Activated T-cell treated with anti-CD3 and anti-CD28 coated beads for 24 hours (primary cell): ENCODE results near the gene ASAP2.

Experiments used
- DNase-seq: peaks from one replicate; pipeline ENCODE4 v3.0.0-alpha.2; 2020; ENCODE audit warnings: low read depth

Gene ASAP2

DNA sequence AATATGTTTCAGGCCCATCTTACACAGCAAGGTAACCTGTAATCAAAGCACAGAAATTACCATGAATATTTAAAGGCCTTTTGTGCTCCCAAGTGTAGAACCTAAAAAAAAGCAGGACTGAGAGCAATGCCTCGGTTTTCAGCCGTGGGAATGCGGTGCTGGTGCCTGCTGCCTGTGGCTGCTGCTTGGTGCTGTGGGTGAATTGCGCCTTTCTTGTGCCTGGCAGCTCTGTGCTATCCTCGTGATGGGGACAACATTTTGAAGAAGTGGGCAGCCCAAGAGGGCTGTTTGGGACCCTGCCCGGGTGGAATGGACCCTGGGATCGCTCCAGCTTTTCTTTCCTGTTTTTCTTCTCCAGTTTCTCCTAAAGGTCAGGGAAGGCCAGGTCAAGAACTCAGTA, 91.2 kb downstream of the ASAP2 start:
- no peak for DNase-seq

DNA sequence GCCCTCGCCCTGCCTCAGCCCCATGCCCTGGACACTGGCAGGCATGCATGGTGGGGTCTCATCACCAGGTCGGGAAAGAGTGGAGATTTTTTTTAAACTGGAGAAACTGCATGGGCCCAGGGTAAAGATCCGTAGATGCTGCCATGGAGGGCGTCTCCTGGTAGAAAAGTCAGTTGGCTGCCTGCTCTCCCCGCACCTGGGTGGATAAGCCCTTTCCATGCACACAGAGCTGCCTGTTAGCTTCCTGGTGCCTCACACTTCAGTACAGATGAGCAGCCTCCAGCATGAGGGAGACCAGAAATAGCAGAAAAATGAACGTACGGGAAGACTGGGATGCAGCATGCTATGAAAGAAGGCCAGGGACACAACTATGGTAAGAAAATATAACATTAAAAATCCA, 92.0 kb downstream of the ASAP2 start:
- DNase-seq: no peak

DNA sequence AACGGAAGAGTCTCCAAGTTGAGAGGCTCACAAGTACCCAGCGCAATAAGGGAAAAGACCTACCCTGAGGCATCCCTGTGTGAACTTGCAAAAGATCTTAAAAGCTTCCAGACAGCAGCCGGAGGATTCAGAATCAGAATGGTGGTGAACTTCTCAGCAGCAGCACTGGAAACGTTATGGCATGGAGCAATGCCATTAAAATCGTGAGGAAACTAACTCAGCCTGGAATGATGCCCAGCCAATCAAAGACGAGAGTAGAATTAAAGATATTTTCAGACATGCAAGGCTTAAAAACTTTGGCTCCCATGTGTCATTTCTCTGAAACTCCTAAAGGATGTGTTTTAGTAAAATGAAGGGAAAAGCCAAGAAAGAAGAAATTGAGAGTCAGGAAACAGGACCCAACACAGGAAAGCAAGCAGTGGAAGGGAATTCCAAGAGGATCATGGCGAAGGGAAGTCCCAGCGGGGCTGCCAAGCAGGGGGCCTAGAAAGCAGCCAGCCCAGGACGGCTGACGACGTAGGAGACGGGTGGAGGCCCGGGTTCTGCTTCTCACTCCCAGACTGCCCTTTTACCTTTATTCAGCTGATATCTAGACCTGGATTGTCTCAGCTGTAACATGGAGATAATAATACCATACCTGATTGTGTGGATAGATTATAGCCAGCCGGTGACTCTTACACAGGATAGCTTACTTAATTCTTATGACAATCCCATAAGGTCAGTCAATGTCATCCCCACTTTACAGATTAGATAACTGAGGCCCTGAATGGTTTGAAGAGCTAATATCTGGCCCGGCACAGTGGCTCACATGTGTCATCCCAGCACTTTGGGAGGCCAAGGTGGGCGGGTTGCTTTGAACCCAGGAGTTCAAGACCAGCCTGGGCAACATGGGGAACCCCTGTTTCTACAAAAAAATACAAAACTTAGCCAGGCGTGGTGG, 92.8 kb downstream of the ASAP2 start:
- DNase-seq: no peak

DNA sequence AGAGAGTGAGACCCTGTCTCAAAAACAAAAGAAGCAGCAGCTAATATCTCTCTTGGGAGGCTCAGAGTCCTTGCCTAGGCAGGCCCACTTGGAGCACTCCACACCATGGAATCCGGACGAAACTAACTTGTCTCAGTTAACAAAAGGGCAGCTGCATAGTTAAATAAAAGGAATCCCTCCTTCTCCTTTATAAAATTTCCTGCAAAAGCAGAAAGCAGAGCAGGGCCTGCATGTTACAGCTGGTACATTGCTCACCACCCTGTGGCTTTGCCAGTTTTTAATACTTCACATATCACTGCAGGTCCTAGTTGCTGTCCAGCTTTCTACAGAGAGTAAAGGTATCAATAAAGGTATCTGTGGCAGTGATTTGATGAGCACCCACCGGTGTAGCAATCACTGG, 93.6 kb downstream of the ASAP2 start:
- no peak for DNase-seq

DNA sequence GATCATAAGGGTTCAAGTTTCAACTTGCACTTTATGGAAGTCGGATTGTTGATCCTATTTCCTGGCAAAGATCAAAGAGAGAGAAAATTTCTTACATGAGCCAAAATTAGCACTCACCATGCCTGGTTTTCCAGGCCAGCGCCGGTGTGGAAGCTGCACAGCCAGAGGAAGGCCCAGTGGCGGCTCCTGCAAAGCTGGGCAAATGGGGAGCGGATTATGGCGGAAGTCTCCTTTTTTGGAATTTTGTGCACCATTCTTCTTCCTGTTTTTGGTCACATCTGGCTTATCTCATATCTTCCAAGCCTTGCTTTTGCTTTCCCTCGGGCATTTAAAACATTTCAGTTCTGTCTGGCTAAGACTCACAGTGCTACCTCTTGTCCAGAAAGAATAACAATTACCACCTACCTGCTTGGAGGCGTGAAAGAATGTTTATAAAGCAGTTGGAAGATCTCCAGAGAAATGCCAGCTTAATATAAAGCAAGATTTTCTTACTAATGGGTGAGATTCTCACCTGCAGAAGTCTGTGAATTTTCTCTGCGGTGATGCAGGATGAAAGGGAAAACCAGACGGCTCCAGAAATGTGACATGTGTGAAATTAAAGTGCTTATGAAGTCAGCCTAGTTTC, 94.3 kb downstream of the ASAP2 start:
- no peak for DNase-seq

DNA sequence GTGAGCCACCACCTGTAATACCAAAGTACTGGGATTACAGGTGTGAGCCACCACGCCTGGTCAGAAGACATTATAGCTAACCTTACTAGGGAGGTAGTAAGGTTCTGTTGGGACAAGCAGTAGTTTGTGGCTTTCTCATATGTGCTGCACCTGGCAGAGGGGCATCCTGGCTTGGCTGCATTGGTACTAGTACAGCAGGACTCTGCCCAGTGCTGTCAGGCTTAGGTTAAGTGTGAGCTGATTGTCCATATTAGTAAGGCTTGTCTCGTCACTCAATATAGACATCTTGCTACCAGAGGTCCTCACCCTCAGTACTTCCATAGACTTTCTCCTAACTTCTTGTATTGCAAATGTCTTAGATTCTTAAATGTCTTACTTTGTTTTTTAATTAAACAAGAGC, 96.1 kb downstream of the ASAP2 start:
- DNase-seq: no peak

DNA sequence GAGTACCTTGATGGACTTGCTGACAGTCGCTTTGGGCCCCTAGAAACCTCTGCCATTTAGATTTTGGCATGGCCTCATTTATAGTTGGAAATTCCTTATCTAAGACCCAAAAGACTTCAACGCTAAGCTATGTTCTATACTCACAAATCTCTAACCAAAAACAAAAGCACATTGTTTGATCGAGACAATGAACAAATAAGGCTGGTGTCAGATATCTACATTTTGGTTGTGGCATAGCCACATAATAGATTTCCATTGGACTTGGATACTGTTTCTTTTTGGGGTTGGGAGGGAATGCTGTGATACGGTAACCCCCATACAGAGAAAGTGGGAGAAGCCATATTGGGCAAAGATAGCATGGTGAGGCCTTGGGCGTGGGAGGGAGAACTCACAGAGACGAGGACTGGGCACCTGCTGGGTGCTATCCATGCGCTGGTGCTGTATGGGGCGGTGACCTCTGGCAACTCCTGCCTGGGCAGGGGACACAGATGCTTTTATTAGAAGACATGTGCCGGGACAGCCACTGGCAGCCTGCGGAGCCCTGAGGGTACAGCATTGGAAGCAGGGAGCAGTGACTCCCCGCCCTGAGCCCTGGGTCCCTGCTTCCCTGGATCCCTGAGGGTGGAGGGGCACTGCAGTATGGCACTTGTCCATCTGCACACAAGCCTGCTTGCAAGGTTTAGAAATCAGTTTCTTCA, 97.1 kb downstream of the ASAP2 start:
- DNase-seq: no peak

DNA sequence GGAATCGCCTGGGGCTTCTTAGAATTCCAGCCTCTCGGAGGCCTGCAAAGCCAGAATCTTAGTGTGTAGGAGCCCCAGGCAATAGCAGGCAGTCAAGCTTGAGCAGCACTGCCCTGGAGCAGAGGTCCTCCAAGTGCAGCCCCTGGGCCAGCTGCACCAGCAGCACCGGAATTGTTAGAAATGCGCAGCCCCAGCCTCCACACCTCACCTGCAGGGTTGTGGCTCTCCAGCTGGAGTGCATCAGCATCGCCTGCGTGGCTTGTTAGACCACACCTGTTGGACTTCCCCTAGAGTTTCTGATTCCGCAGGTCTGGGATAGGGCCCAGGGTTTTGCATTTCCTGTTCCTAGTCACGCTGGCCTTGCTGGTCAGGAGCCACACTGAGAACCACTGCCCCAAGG, 100.3 kb downstream of the ASAP2 start:
- no peak for DNase-seq

DNA sequence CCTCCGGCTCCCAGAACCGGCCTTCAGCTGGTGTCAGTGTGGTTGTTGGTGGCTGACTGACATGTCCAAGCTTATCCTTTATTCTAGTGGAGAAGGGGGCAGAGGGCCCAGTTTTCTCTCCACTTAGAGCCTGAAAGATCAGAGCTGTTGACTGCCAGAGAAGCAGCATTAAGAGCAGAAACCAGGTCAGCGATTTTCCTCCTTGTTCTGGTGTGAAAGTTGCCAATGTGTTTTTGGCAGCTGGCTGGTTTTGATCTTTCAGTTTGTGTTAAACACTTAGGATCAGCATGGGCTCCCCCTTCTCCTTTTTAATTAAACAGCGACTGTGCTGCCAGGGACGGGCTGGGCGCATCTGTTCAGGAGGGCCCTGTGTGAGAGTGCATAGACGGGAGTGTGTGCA, 100.9 kb downstream of the ASAP2 start:
- no peak for DNase-seq

DNA sequence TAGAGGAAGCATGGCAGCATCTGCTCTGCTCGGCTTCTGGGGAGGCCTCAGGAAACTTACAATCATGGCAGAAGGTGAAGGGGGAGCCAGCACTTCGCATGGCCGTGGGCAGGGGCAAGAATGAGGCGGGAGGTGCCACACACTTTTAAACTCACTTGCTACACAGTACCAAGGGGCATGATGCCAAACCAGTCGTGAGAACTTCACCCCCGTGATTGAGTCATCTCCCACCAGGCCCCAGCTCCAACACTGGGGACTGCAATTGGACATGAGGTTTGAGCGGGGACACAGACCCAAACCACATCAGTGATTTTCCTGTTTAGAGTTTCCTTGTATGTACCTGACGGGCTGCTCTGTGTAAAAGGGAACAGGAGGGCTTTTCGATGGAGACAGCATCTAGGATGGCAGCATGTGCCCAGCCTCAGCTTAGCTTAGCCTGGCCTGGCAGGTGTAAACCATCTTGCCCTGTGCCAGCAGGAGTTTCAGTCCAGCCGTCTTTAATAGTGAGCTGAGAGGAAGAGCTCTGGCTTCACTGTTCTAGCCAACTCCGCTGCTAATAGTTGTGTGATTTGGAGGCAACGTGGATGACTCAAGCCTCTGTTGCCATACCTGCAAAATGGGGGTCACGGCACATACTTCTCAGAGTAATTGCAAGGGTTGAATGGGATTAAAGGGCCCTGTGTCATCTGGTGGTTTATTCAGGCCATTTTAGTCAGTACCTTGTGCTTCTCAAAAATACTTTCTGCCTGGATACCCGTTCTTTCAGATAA, 101.8 kb downstream of the ASAP2 start:
- no peak for DNase-seq

DNA sequence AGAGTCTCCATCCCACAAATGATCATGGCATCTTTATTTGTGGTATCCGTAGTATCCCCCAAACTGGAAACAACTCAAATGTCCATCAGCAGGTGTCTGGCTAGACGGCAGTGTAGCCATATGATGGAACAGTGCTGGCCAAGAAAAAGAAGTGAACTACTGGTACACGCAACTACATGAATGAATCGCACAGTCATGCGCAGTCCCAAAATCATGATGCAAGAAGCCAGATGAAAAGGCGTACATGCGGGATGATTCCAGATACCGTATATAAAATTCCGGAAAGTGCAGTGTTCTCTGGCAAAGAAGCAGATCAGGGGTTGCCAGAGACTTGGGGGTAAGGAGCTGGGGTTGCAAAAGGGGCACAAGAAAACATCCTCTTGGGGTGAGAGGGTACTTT, 102.5 kb downstream of the ASAP2 start:
- no peak for DNase-seq

DNA sequence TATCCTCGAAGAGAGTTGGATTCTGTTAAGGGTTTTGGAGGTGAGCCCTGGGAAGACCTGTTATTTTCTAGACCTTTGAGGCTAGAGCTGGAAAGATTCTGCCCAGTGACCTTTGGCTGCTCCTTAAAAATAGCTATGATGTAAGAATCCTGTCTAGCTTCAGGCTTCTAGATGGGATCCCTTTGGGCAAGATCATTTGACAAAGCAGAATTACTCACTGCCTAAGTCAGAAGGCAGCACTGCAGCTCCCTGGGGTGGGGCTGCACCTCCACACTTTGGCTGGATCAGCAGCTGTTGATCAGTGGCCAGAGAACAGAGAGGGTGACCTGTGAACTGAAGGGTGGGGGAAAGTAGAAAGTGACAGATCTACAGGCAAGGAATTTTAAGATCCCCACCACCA, 103.8 kb downstream of the ASAP2 start:
- DNase-seq: no peak

DNA sequence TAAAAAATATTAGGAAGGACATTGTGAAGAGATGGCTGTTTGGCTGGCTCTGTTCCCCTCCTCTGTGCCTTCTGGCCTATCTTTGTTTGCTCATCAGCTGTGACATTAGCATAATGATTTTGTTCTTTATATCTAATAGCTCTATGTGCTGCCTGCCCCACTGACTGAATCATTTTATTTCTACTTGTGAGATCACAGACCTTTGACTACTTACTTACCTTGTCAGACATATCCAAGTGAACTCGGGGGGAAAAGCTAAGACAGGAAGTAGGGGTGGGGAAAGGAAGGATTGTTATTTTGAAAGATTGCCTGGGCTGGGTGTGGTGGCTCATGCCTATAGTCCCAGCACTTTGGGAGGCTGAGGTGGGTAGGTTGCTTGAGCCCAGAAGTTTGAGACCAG, 104.2 kb downstream of the ASAP2 start:
- DNase-seq: no peak

DNA sequence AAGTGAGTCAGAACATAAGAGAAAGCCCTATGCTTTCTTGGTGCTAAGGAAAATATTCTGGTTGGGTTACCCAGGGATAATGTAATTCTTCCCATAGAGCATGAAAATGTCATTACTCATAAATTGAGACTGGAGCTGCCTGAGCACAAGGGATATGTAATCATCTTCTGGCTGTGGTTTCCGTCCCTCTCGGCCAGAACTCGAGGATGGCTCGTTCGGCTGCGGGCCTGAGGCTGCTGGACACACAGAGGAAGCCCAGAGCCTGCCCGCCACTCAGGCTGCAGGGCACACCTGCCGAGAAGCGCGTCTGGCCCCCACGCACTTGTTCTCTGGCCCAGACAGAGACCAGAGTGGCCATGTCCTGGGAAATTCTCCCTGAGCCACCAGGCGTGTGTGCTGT, 104.9 kb downstream of the ASAP2 start:
- DNase-seq: no peak

DNA sequence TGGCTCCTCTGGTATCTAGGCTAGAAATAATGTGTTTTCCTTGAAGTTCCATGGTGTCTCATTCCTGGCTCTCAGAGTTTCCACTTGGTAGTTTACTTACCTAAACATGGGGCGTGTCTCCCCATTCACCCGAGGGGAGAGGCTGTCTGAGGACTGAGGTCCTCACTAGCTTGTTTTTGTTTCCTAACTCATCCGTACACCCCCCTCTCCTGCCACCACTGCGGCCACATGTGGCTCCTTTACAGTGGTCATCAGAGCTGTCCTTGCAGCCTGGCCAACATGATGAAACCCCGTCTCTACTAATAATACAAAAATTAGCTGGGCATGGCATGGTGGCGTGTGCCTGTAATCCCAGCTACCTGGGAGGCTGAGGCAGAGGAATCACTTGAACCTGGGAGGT, 106.0 kb downstream of the ASAP2 start:
- DNase-seq: no peak

DNA sequence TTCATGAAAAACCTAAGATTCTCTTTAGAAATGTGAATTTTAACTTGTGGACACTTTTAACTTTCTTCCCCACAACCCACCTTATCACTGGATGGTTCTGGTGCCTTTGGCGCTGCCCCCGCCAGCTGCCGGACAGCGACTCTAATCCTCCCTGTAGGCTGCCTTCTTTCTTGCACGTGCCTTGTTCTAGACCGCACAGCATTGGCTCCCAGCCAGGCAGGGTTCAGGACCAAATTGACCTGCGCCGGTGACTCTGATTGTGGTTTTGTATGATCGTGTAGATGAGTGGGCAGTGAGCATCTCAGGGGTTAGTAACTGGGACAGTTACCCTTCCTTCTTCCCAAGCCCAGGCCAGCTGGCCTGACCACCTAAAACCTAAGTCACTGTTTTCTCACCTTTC, 106.8 kb downstream of the ASAP2 start:
- DNase-seq: no peak

DNA sequence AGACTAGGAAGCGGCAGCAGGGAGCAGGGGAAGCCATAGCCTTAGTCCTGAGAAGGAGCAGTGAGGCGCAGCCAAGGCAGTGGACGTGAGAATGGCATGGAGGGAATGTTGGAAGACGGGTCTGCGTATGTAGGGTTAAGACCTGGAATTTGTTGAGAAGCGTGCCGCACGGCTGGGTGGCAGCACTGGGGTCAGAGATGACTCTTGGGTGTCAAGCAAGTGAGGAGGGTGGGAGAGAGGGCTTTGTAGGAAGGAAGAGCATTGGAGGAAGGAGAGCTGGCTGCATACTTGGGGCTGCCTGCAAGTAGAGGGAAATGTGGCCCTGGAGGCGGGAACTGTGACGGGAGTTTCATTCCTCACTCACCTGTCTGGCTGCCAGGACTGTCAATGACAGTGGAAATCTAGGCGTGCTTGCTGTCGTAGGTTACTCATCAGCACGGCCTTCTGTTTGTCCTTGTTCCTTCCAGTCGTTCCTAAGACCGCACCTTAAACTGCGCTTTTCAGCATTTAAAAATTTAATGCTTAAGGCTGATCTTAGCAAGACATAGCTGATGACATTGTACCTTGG, 108.8 kb downstream of the ASAP2 start:
- DNase-seq: no peak

DNA sequence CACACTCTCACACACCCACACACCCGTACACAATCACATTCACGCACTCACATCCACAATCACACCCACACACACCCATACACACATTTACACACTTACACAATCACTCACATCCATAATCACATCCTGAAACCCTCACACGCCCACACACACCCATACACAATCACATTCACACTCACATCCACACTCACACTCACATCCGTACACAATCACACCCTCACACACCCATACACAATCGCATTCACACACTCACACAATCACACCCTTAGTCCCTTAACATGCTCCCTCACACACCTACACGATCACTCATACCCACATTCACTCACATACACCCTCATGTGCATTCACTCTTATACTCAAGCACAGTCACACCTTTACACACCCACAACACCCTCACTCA, 110.9 kb downstream of the ASAP2 start:
- DNase-seq: no peak

DNA sequence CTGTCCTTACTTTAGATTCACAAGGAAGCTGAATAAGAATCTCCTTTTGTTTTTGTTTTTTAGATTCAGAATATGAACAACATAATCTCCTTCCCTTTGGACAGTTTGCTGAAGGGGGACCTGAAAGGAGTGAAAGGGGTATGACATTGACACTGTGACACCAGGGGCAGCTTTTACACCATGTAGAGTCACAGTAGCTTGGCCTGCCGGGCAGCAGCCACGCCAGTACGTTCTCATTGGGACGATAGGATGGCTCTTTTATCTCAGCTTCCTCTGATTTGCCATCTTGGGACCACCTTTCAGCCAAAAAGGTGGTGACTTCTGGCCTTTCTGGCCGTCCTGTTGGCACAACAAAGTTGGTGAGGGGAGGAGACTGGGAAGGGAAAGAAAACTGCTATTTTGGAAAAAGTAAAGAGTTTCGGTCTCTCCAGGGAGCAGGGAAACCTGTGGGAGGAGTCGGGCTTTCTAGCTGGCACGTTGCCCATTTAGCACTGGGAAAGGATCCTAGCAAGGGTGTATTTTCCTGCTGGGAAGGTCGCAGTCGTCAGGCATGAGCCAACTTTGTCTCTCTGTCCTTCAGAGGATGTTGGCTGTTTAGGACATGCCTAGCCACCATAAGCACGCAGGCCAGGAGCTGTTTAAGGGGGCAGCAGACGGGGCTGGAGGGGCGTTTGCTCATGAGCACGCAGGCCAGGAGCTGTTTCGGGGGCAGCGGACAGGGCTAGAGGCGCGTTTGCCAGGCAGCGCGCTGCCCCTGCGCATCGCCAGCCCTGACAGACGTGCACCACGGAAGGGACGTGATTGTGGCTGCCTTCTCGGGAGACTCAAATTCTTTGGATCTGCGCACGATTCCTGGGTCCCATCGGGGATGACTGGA, 112.1 kb downstream of the ASAP2 start:
- no peak for DNase-seq

DNA sequence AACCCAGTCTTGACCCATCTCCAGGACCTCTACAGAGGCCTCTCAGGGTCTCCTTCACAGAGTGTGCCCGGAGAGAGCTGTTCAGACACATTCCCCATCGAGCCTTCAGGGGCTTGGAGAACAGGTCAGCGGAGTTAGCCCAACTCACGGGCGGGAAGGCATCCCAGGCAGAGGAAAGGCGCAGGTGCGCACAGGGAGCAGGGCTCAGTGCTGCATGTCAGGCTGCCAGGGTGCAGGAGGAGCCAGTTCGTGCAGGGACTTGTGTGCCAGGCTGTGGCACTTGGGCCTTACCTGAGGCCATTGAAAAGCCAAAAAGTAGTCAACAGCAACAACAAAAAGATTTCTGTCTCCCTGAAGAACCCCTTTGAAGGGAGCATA, 112.7 kb downstream of the ASAP2 start:
- DNase-seq: no peak

DNA sequence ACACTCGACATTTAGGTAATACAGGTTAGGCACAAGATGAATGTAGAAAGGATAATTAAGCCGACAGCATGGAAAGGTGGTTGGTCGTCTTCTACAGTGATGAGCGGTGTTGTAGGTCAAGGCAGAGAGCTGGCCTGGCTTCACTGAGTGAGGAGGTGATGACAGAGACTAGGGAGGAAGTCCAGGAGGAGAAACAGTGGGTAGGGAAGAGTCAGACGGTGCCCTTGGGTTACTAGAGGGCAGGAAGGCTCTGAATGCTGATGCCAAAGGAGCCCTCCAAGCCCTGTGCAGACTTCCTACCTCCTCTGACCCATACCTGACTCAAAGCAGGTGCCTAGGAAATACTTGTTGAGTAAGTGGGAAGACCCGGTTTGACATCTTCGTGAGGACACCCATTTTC, 116.0 kb downstream of the ASAP2 start:
- DNase-seq: no peak
